HTR-8/SVneo (cell line): ENCODE results near the gene FOSL1.
A peak's percentile ranks its signal among the peaks of the same experiment; 100 is the strongest.

Experiments
- DNase-seq: peaks from one replicate; pipeline ENCODE4 v3.0.0; 2011; ENCODE audit warnings: low spot score, mixed read lengths; ENCODE audit not compliant: insufficient read length
- FAIRE-seq: peaks from 2 replicates; lab custom pipeline; 2011; peaks lifted over from hg19 to GRCh38; lab: Jason Lieb, UNC

FOSL1 gene

GRCh38 chr11:65866509-65867283 is 33.5 kb downstream of the FOSL1 start:
- peak; percentile 49 for FAIRE-seq

GRCh38 chr11:65865550-65866172 is 34.5 kb downstream of the FOSL1 start:
- FAIRE-seq (no peak), DNase-seq (no peak)

More at GRCh38 chr11:65866509-65867283, 33.5 kb downstream of the FOSL1 start:
- no peak for DNase-seq

GRCh38 chr11:65864706-65865471 is 35.3 kb downstream of the FOSL1 start:
- DNase-seq (no peak), FAIRE-seq (peak; percentile 26)

GRCh38 chr11:65863889-65864705 is 36.1 kb downstream of the FOSL1 start:
- FAIRE-seq (peak; percentile 33), DNase-seq (no peak)

- FAIRE-seq = peak; percentile 77
- DNase-seq = no peak
These were observed 37.0 kb downstream of the FOSL1 start for GRCh38 chr11:65862941-65863888.

GRCh38 chr11:65862191-65862735 is 37.9 kb downstream of the FOSL1 start:
- FAIRE-seq = no peak
- DNase-seq = no peak

GRCh38 chr11:65861533-65862183 is 38.5 kb downstream of the FOSL1 start:
- FAIRE-seq (no peak), DNase-seq (no peak)

- FAIRE-seq = no peak
- no peak for DNase-seq
These were observed 39.1 kb downstream of the FOSL1 start for GRCh38 chr11:65861165-65861505.

GRCh38 chr11:65860278-65861164 is 39.7 kb downstream of the FOSL1 start, which contains the start of gene MUS81:
MUS81 (plus strand) TSS chr11:65860433; CDS start chr11:65860754, 321 bp downstream.
- FAIRE-seq (peak; percentile 65), DNase-seq (peak; percentile 98)

GRCh38 chr11:65859812-65860277 is 40.3 kb downstream of the FOSL1 start:
- FAIRE-seq (peak; percentile 46), DNase-seq (no peak)

GRCh38 chr11:65859095-65859811 is 40.9 kb downstream of the FOSL1 start:
- DNase-seq = peak; percentile 98
- FAIRE-seq = peak; percentile 95

- DNase-seq = no peak
- no peak for FAIRE-seq
These were observed 41.5 kb downstream of the FOSL1 start for GRCh38 chr11:65858681-65859087.

GRCh38 chr11:65857853-65858680 is 42.1 kb downstream of the FOSL1 start, which contains the start of gene CFL1:
CFL1 (minus strand) TSS chr11:65858180; CDS start chr11:65858099, 81 bp downstream.
- DNase-seq (peak; percentile 96), FAIRE-seq (peak; percentile 94)

GRCh38 chr11:65857500-65857852 is 42.7 kb downstream of the FOSL1 start:
- DNase-seq (no peak), FAIRE-seq (no peak)

- peak; percentile 73 for DNase-seq
These were observed 43.3 kb downstream of the FOSL1 start for GRCh38 chr11:65856689-65857499.

More at GRCh38 chr11:65856689-65857499, 43.3 kb downstream of the FOSL1 start:
- peak; percentile 66 for FAIRE-seq
